HG03575 (cell line): ENCODE data around the gene EFNA3.

Source experiments
- ATAC-seq: cut with Tn5 transposase; IDR thresholded peaks from one replicate; pipeline ENCODE4 v1.9.1; 2021; ENCODE audit not compliant: unreplicated experiment, insufficient number of reproducible peaks, low FRiP score; ENCODE audit errors: extremely low read depth

Gene EFNA3

GRCh38 chr1:155044812-155045657 is 33.6 kb upstream of the EFNA3 start:
- ATAC-seq = no peak

GRCh38 chr1:155048449-155049334 is 29.9 kb upstream of the EFNA3 start:
- ATAC-seq = no peak

- ATAC-seq = no peak
Observed at GRCh38 chr1:155049651-155050559, 28.7 kb upstream of the EFNA3 start.

- ATAC-seq = no peak
Observed at GRCh38 chr1:155050560-155051341, 27.9 kb upstream of the EFNA3 start, which contains the start of gene ADAM15. ADAM15 (plus strand) TSS chr1:155051316; CDS start chr1:155051387, 71 bp downstream.

GRCh38 chr1:155051342-155051776 is 27.3 kb upstream of the EFNA3 start:
- no peak for ATAC-seq

GRCh38 chr1:155051777-155052398 is 26.7 kb upstream of the EFNA3 start:
- ATAC-seq = no peak

GRCh38 chr1:155052439-155053395 is 25.9 kb upstream of the EFNA3 start:
- no peak for ATAC-seq

- ATAC-seq = no peak
Observed at GRCh38 chr1:155053531-155054105, 25.0 kb upstream of the EFNA3 start.

GRCh38 chr1:155057104-155057503 is 21.5 kb upstream of the EFNA3 start:
- no peak for ATAC-seq

- no peak for ATAC-seq
Observed at GRCh38 chr1:155057788-155058211, 20.8 kb upstream of the EFNA3 start.

GRCh38 chr1:155060736-155061135 is 17.9 kb upstream of the EFNA3 start:
- ATAC-seq = no peak

- ATAC-seq = no peak
Observed at GRCh38 chr1:155061381-155062150, 17.1 kb upstream of the EFNA3 start.

- no peak for ATAC-seq
Observed at GRCh38 chr1:155062151-155062686, 16.4 kb upstream of the EFNA3 start.

GRCh38 chr1:155062702-155063411 is 15.8 kb upstream of the EFNA3 start:
- ATAC-seq = no peak
